ENCODE data around the gene ARMH1.
"Not testable (repeated sequence)": the region's sequence is repeated elsewhere in the genome, so short reads cannot be mapped to it uniquely, and the experiment has no call there.

Gene ARMH1

DNA sequence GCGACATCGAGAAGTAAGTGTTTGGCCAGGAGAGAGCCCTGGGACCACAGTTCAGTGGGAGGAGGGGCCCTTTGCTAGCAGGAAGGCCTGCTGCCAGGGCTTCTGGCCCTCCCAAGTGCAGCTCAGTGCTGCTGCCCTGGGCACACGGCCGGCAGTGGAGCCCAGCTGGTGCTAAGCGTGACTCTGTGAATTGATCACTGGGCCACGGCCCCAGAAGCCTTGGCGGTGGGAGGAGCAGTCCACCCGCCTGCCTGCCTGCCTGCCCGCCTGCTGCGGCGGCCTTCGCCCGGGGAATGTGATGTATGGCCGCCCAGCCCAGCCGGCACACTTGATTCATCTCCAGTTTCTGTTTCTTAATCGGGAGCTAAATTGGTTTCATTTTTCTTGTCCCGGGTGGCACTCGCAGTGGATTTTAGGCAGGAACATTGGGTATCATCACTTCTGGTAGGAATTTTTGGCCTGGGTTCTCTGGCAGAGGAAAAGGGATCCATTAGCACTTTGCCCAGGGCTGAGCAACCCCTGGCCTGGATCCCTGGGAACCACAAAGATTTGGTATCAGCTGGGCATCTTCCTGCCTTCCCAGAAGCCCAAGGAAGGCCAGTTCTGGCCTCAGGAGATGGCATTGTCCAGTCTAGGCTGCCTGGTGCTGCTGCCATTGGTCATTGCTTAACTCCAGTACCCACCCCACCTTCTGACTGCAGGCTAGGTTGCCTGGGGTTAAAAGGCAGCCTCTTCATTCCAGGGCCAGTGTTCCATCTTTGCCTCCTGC is 28.9 kb upstream of the ARMH1 start:
- no peak for DNase-seq

DNA sequence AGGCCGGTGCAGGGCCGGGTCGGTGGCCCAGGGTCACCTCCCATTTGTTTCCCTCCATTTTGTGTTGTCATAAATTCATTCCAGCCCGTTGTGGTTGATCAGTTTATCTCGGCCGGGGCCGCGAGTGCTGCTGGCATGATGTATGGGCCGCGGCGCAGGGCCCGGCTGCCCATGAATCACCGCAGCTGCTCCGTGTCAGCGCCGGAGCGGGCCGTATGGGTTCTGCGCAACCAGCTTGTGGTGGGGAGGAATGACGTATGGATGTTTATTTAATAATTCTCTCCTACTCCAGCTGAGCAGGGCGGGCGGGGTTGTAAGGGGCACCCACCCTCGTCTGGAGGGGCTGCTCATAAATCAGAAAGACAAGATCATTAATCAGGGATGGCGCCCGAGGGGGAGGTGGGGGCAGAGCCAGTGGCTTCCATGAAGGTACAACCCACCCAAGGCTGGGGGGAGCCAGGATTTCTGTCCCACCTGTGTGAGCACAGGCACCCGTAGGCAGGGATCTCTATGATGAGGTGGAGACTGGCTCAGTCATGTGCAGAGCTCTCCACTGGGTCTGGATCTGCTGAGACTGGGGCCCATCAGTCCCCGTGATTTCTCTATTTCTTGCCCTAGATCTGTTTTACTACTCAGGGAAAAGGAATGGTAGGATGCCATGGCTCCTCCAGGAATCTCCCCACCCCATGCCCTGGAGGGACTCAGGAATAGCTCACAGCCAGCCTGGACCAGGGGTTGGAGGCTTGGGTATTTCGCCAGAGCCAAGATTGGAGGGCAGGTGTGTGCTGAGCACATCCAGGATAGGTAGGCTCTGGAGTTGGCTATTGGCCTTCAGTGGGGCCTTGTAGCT is 28.0 kb upstream of the ARMH1 start:
- no peak for DNase-seq

DNA sequence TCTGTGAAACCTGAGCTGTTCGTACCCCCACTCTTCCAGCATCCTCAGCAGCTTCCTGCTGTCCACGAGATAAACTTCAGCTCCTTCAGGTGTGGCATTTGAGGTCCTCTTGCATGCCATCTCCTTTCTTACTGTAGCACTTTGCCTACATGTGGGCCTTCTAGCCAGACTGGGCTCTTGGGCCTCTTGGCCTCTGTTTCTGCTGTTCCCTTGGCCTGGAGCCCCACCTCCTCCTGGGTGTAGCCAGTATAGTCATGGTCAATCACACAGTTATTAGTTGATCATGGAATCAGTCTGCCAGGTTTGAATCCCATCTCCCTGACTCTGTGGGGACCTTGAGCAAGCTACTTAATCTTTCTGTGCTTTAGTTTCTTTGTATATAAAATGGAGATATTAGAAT is 26.6 kb upstream of the ARMH1 start:
- no peak for DNase-seq

DNA sequence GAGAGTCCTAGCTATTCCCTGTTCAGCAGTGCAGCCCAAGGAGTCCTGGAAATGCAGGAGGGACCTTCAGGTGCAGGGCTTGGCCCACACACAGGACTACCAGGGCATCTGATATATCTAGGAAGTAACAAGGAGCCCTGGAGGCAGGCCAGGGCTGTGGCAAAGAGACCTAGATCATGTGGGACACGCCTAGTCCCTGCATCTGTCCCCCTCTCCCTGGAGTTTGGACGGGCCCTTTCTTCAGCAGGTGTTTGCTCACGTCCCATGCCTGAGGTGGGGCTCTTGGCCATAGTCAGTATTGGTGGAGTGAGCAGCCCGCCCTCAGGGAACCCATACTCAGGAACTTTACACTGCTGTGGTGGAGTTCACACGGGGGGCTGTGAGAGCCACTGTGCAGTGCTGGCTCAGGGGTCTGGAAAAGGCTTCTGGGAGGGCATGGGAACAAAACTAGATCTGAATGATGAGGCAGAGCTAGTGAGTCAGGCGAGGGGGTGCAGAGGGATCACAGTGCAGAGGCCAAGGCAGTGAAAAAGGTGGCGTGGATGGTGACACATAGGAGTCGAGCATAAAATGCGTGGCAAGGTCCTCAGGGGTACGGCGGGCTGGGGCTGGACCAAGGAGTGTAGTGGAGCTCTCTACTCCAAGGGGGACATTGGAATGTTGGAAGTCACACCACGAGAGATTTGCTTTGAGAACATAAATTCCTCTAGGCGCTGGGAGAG is 25.8 kb upstream of the ARMH1 start:
- DNase-seq = no peak

DNA sequence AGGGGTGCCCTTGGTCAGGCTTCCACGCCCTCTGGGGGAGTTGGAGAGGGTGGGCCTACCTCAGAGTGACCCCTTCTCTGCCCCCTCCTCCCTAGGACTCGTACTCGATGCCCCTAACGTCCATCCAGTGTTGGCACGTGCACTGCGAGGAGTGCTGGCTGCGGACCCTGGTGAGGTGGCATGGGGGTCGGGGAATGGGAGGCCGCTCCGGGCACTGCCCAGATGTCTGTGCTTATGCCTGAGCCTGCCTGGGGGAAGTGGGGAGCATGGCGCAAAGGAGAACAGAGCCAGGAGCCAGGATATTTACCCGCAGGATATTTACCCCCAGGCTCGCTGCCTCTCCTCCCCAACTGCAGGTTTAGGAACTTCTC is 24.7 kb upstream of the ARMH1 start:
- DNase-seq = no peak

DNA sequence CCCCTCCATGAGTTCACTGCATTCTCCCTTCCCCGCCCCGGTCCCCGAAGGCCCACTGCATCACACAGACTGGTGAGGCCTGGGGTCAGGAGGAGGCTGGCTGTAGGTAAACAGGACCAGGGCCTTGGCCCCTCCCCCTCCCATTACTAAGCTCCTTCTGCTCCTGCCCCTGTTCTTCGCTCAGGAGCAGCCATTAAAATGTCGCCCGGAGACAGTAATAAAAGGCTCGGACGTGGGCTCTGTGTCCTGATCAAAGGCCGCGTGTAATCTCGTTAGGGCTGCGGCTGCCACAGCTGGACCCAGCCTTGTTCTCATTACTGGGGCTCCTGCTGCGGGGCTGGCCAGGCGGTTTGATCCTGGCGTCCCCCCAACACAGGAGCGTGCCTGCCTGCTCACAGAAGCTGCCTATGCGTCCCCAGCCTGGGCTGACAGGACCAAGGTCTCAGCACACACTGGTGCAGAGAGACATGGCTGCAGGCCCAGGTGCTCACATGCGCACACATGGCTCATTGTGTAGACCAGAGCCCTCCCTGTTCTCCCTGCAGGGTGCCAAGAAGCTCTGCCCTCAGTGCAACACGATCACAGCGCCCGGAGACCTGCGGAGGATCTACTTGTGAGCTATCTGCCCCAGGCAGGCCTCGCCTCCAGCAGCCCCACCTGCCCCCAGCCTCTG is 24.2 kb upstream of the ARMH1 start:
- no peak for DNase-seq

DNA sequence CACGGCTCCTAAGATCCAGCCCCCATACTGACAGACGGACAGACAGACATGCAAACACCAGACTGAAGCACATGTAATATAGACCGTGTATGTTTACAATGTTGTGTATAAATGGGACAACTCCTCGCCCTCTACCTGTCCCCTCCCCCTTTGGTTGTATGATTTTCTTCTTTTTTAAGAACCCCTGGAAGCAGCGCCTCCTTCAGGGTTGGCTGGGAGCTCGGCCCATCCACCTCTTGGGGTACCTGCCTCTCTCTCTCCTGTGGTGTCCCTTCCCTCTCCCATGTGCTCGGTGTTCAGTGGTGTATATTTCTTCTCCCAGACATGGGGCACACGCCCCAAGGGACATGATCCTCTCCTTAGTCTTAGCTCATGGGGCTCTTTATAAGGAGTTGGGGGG is 23.4 kb upstream of the ARMH1 start:
- no peak for DNase-seq

DNA sequence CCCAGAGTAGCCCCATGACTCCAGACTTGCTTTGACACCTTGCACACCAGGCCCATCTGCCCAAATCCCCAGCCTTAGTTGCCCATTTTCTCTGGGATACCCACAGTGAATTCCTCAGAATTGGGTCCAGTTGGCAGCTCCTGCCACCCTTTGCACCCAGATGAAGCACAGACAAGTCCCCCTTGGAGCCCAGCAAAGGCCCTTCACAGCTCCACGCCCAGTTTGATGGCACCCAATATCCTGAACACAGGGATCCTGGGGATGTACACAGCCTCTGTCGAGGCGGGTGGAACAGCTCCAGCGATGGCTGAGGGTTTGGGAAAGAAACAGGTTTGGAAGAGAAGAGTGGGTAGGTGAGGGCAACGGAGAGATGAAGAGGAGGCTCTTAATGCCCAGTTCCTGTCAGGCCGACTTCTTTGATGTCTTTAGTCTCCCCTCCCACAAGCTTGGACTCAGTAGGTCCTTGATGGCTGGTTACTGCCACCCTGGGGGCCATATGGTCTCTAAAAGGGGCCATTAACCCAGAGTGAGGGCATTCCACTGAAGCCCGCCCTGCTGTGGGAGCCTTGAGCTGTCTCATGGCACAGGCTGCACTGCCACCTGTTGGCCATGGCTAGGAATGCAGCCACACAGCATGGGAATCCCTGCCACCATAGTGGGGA is 21.9 kb upstream of the ARMH1 start:
- DNase-seq = peak; percentile 79

DNA sequence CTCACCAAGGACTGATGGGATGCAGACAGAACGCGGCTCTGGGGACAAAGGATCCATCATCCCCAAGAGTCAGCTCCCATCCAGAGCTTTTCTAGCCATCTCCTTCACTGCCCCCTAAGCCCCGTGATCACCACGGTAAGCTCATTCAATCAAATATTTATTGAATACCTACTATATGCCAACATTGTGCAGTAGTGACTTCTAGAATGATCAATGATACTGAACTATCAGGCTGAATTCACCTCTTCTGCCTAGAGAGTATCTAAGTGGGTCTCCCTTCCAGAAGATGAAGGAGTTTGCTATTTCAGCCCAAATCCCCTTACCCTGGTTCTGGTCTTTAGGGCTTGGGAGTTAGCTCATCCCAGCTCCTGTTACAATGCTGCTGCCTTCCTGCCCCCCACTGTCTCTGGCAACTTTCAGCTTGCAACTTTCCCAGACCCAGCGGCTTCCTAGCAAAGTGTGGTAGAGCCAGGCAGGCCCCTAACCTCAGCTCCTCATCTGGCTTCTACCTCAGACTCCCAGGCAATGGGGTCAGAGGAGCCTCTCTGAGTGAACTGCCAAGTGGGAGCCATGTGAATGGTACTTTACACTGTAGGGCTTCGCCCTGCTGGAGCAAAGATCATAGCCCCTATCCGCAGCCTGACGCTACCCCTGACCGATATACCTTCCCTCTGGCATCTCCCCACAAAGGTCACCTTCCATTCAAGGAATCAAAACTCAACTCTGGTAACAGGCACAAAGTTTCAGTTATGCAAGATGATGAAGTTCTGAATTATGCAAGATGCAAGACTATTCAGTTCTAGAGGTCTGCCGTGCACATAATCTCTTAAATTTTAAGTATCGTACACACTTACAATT is 21.2 kb upstream of the ARMH1 start:
- DNase-seq = no peak

DNA sequence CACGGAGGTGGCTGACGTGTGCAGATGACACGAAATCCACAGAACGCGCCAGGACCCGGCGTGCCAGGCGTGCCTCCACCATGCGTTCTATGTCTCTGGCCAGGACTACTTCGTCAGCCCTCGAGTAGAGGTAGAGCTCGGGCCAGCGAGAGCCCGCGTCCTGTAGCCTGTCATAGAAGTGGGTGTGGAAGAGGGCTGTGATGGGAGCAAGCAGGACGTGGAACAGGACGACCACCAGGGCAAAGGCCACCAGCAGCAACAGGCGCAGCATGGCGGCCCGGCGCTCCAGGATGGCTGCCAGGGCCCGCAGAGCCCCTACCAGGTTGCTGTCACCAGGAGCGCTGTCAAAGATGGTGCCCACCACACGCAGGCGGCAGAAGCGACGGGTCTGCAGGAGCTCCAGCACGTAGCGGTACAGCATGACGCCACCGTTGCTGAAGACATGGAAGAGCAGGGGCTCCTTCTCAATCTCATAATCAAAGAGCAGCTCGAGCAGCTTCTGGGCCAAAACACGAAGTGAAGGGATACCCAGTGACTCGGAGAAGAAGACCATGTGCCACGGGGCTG is 19.8 kb upstream of the ARMH1 start:
- no peak for DNase-seq

DNA sequence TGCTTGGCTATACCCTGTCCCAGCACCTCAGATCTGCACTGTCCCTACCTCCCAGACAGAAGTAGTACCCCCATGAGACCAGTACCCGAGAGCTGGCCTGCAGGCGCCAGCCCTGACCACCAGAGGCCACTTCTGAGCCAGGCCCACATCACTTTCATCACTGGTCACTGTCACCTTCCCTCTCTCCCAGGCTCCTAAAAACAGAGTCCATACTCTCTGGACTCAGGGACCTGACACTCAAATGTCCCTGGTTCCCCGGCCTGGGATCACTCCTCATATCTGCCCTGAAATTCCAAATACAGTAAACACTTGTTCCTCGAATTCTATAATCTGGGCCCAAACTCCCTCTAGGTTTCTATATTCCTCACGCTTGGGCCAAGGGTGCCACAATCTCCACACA is 18.9 kb upstream of the ARMH1 start:
- DNase-seq = no peak

DNA sequence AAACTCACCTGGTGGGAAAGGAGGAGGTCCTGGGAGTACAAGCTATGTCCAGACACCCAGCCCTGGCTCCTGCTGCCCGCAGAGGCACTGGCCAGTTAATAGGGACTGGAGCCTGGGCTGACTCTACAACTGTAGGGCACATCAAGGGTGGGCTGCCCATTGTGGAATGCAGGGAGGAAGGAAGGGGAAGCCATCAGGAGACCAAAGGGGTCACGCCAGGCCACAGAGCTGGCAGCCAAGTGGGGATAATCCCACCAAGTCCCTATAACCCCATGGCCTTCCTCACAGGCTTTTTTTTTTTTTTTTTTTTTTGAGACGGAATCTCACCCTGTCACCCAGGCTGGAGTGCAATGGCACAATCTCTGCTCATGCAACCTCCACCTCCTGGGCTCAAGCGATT is 14.9 kb upstream of the ARMH1 start:
- DNase-seq = no peak

DNA sequence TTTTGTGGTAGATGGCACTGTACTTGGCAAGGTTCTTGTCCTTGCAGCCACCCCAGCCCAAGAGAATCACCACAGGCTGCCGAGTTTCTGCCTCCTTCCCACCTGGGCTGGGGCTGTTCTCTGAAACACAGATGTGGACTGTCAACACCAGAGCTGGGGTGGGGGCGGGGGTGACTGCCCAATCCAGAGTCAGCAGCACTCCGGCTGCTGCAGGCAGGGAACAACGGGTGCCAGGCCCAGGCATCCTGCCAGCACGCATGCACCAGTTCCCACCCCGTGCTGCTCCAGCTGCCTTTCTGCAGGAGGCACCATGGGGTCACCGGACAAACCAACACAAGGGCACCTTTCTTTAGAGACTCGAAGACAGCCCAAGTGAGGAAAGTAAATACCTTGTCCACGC is 14.3 kb upstream of the ARMH1 start:
- no peak for DNase-seq

DNA sequence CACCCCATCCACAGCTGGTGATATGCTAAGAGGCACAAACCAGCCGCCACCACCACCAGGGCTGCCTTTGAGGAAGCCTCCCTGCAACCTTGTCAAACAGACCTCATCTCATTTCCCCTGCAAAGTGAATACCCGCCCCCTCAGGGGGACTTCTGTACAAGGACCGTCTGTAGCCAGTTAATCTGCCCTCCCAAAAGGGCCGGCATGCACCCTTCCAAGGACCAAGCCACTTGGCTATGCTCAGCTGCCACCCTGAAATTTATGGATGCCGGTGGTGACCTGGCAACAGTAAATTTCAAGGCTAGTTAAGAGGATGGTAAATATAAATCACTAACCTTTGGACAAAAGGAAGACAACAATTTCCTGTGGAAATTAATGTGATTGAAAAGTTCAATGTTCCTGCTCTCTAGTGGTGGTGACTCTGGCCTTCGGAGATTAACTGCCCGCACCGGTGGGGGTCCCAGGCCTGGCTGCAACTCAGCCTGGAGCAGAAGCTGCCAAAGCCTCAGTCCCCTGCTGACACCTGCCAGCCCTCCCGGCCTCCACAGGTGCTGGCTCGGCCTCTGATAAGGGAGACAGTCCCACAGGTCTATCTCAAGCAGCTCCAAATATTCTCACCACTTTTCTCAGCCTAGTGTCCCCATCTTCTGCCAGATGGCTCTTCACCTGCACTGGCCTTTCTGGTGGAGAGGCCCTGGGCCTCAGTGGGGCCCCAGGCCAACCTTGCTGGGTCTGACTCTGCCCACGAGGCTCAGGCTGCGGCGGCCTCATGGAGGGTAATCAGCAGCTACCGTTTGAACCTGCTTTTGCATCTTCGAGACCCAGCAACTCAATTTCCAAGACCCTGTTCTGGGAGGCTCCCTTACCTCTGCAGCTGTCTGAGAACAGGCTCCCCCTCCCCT is 12.5 kb upstream of the ARMH1 start:
- DNase-seq = no peak

DNA sequence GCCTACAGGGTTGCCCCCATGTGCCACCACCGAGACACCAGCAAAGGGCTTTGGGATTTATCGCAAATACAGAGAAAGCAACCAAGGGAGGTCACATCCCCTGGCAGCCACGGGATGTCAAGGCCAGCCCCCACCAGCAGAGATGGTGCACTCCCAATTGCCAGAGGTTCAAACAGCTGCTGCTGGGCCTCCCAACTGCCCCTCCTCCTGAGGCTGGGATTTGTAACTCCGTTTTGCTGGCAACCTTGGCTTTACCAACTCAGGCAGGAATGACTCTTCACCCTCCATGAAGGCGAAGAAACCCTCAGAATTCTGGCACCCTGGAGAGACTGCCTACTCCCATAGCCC is 11.9 kb upstream of the ARMH1 start:
- no peak for DNase-seq

DNA sequence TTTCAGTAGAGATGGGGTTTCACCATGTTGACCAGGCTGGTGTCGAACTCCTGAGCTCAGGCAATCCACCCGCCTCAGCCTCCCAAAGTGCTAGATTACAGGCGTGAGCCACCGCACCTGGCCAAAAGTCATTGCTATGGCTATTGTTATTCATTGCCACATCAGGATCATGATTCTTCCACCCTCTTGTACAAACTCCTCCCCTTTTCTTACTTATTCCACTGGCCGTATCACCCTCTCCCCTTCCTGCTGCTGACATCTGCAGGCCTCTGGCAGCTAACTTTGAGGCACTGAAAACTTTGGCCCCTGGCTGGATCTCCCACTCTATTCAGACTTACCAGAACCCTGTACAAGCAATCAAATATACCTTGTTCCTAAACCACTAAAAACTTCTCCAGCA is 11.1 kb upstream of the ARMH1 start:
- DNase-seq = no peak

DNA sequence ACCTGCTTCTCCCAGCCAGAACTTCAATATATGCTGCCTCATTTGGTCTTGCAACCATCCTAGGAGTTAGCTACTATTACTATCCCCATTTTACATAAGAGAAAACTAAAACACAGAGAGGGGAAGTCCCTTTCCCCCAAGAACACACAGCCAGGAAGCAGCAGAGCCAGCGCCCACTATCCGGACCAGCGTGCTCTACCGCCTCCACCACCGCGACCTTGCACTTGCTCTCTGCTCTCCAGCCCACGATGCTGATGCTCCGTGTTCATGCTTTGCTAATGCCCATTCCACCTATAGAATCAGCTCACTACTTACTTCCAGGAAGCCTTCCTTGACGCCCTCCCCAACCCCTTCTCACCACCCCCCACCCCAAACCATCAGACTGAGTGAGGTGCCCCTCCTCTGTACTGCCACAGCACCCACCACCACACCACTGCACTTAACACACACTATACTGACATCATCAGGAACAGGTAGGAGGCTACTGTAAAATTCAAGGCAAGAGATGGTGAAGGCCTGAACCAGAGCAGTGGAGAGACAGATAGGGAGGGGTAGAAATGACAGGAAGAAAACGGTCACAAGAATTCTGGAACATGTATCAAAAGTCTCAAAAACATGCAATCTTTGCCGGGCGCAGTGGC is 9.7 kb upstream of the ARMH1 start:
- no peak for DNase-seq

DNA sequence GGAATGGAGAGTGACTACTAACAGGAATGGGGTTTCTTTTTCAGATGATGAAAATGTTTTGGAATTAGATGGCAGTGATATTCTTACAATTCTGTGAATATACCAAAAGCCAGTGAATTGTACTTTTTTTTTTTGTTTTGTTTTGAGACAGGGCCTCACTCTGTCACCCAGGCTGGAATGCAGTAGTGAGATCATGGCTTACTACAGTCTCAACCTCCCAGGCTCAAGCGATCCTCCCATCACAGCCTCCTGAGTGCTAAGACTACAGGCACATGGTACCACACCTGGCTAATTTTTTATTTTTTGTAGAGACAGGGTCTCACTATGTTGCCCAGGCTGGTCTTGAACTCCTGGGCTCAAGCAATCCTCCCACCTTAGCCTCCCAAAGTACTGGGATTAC is 7.8 kb upstream of the ARMH1 start:
- not testable (repeated sequence) for DNase-seq

DNA sequence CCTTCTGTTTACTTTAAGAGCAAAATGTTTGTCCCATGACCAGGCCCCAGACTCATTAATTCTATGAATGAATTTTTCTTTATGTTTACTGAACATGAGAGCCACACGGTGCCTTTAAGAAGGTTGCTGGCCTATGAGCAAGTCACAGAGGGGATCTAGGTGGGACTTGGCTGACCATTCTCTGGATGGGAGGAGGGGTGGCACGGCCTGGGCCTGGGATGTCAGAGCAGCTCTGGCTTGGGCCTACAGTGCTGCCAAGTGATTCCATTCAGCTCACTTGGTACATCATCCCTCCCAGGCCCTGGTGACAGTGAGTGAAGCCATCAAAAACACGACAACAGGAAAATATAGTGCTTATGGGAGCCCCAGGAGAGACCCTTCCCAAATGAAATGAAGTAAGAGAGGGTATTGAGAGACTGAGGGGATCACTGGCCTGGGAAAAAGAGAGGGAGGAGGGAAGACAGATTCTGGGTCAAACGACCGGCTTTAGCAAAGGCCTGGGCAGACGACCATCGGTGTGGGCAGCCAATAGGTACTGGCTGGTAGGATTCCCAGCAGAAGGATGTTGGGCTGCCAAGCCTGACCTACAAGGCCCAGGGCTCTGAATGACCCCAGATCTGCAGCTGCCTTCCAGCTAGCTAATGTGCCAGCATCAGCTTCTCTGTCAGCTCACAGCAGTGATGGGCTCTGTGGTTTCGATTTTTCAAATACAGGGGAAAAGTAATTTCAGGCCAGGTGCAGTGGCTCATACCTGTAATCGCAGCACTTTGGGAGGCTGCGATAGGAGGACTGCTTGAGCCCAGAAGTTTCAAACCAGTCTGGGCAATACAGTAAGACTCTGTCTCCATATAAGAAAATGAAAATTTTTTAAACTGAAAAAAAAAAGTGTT is 3.5 kb upstream of the ARMH1 start:
- peak; percentile 10 for DNase-seq

All from activated CD8-positive, alpha-beta memory T cell treated with anti-CD3 and anti-CD28 coated beads, Interleukin-2, amount 50 U/mL, for 4 hours (primary cell).